H9 (cell line): ENCODE data around the gene TPX2. TPM values are rescaled to one million over a fixed set of nuclear protein-coding genes. Genes with fewer than 3 reads are reported as not detected.
A peak's percentile ranks its signal among the peaks of the same experiment; 100 is the strongest.

Source experiments
- DNase-seq: peaks from one replicate; pipeline ENCODE4 v3.0.0-alpha.2; 2017
- H2AFZ ChIP-seq: one replicate; pipeline ENCODE4 v1.6.1; 2013; ENCODE audit warnings: mild to moderate bottlenecking, low read length, control low read depth, moderate library complexity
- H2AK5ac ChIP-seq: 2 replicates; pipeline ENCODE4 v1.6.1; 2013; ENCODE audit warnings: low read length, control low read depth, mixed read lengths; ENCODE audit not compliant: insufficient read length
- H2BK120ac ChIP-seq: one replicate; pipeline ENCODE4 v1.6.1; 2013; ENCODE audit warnings: low read depth, mild to moderate bottlenecking, low read length, control low read depth, inconsistent platforms; ENCODE audit not compliant: poor library complexity, severe bottlenecking
- H2BK12ac ChIP-seq: 2 replicates; pipeline ENCODE4 v1.6.1; 2013; ENCODE audit warnings: low read length, control low read depth, mixed read lengths, low read depth; ENCODE audit not compliant: insufficient read length
- H2BK15ac ChIP-seq: 2 replicates; pipeline ENCODE4 v1.6.1; 2013; ENCODE audit warnings: low read depth, low read length, control low read depth
- H2BK20ac ChIP-seq: one replicate; pipeline ENCODE4 v1.6.1; 2013; ENCODE audit warnings: low read depth, mild to moderate bottlenecking, low read length, control low read depth, inconsistent platforms; ENCODE audit not compliant: poor library complexity, severe bottlenecking
- H2BK5ac ChIP-seq: 2 replicates; pipeline ENCODE4 v1.6.1; 2013; ENCODE audit warnings: low read length, control low read depth, mixed read lengths; ENCODE audit not compliant: insufficient read length
- H3K14ac ChIP-seq: 2 replicates; pipeline ENCODE4 v1.6.1; 2013; ENCODE audit warnings: low read length, control low read depth; ENCODE audit not compliant: insufficient read depth
- H3K18ac ChIP-seq: 2 replicates; pipeline ENCODE4 v1.6.1; 2013; ENCODE audit warnings: low read depth, mild to moderate bottlenecking, mixed read lengths, low read length, control low read depth; ENCODE audit not compliant: insufficient read length
- H3K23ac ChIP-seq: 2 replicates; pipeline ENCODE4 v1.6.1; 2013; ENCODE audit warnings: low read length, control low read depth, mixed read lengths, low read depth; ENCODE audit not compliant: insufficient read length
- H3K23me2 ChIP-seq: 2 replicates; pipeline ENCODE4 v1.6.1; 2013; ENCODE audit warnings: low read depth, mild to moderate bottlenecking, mixed read lengths, low read length, control low read depth; ENCODE audit not compliant: insufficient read length, poor library complexity, severe bottlenecking
- H3K27ac ChIP-seq: 2 replicates; pipeline ENCODE4 v1.5.1; 2013; ENCODE audit warnings: low read length, control low read depth, mixed read lengths, low read depth; ENCODE audit not compliant: insufficient read length
- H3K27me3 ChIP-seq: 2 replicates; pipeline ENCODE4 v1.6.1; 2013; ENCODE audit warnings: low read length, control low read depth, inconsistent platforms; ENCODE audit not compliant: insufficient read depth
- H3K4ac ChIP-seq: 2 replicates; pipeline ENCODE4 v1.6.1; 2013; ENCODE audit warnings: low read depth, mild to moderate bottlenecking, control low read depth, inconsistent platforms, low read length, moderate library complexity
- H3K4me1 ChIP-seq: 2 replicates; pipeline ENCODE4 v1.6.1; 2013; ENCODE audit warnings: low read length, control low read depth, inconsistent platforms; ENCODE audit not compliant: insufficient read depth
- H3K4me2 ChIP-seq: 2 replicates; pipeline ENCODE4 v1.6.1; 2013; ENCODE audit warnings: low read length, control low read depth, mixed read lengths; ENCODE audit not compliant: insufficient read length, insufficient read depth
- H3K56ac ChIP-seq: 2 replicates; pipeline ENCODE4 v1.6.1; 2013; ENCODE audit warnings: low read depth, mild to moderate bottlenecking, mixed read lengths, low read length, control low read depth; ENCODE audit not compliant: insufficient read length
- H3K79me1 ChIP-seq: 2 replicates; pipeline ENCODE4 v1.6.1; 2013; ENCODE audit warnings: low read depth, mild to moderate bottlenecking, moderate library complexity, low read length, control low read depth, inconsistent platforms; ENCODE audit not compliant: insufficient read depth, poor library complexity, severe bottlenecking
- H3K79me2 ChIP-seq: 2 replicates; pipeline ENCODE4 v1.6.1; 2013; ENCODE audit warnings: low read length, control low read depth, inconsistent platforms; ENCODE audit not compliant: insufficient read depth
- H3K9ac ChIP-seq: 2 replicates; pipeline ENCODE4 v1.6.1; 2013; ENCODE audit warnings: low read length, control low read depth, mixed read lengths; ENCODE audit not compliant: insufficient read length; ENCODE audit errors: extremely low read depth
- H3K9me3 ChIP-seq: one replicate; pipeline ENCODE4 v1.6.1; 2013; ENCODE audit warnings: low read depth, low read length, inconsistent platforms; ENCODE audit not compliant: control insufficient read depth
- H3T11ph ChIP-seq: one replicate; pipeline ENCODE4 v1.6.1; 2013; ENCODE audit warnings: mild to moderate bottlenecking, low read length, control low read depth, inconsistent platforms
- H4K20me1 ChIP-seq: one replicate; pipeline ENCODE4 v1.6.1; 2013; ENCODE audit not compliant: control insufficient read depth, insufficient read length, insufficient read depth
- H4K5ac ChIP-seq: 2 replicates; pipeline ENCODE4 v1.6.1; 2013; ENCODE audit warnings: low read depth, mild to moderate bottlenecking, mixed read lengths, low read length, control low read depth; ENCODE audit not compliant: insufficient read length
- H4K8ac ChIP-seq: replicated peaks from 2 replicates; pipeline ENCODE4 v1.6.1; 2013; ENCODE audit warnings: low read length, control low read depth, mixed read lengths, low read depth; ENCODE audit not compliant: insufficient read length
- H4K91ac ChIP-seq: 2 replicates; pipeline ENCODE4 v1.6.1; 2013; ENCODE audit warnings: low read depth, mild to moderate bottlenecking, moderate library complexity, mixed read lengths, low read length, control low read depth; ENCODE audit not compliant: insufficient read length
- H3K27ac Mint-ChIP-seq, 3 experiments: 2 replicates in 2 of 3; 3 replicates in 1 of 3; pipeline ENCODE4 v1.8.0; 2020 to 2021; ENCODE audit warnings: mixed read lengths in 3 of 3, mild to moderate bottlenecking in 1 of 3, moderate library complexity in 1 of 3
- H3K27me3 Mint-ChIP-seq: 2 replicates; pipeline ENCODE4 v1.8.0; 2021; ENCODE audit warnings: low read depth, mild to moderate bottlenecking, moderate library complexity, mixed read lengths
- H3K36me3 Mint-ChIP-seq, 3 experiments: 2 replicates in 2 of 3; 3 replicates in 1 of 3; pipeline ENCODE4 v1.8.0; 2020 to 2021; ENCODE audit warnings: low read depth in 3 of 3, mixed read lengths in 3 of 3; ENCODE audit not compliant: insufficient read depth in 1 of 3
- H3K4me1 Mint-ChIP-seq, 2 experiments: 2 replicates each; pipeline ENCODE4 v1.8.0; 2020; ENCODE audit warnings: mixed read lengths in 2 of 2
- H3K4me3 Mint-ChIP-seq, 2 experiments: 2 replicates in 1 of 2; 3 replicates in 1 of 2; pipeline ENCODE4 v1.8.0; 2020 to 2021; ENCODE audit warnings: mild to moderate bottlenecking in 2 of 2, mixed read lengths in 2 of 2, moderate library complexity in 1 of 2
- H3K9me3 Mint-ChIP-seq, 2 experiments: 2 replicates in 1 of 2; 3 replicates in 1 of 2; pipeline ENCODE4 v1.8.0; 2020; ENCODE audit warnings: mild to moderate bottlenecking in 2 of 2, mixed read lengths in 2 of 2, moderate library complexity in 1 of 2
- CTCF ChIP-seq: fragments of 200-600 bp; sonication (generic); conservative IDR thresholded peaks from 3 replicates; pipeline ENCODE4 v1.8.0; 2021; ENCODE audit warnings: antibody characterized with exemption, mild to moderate bottlenecking
- WGBS: extraction: QIAGEN DNeasy Blood & Tissue Kit; methylation state at CpG from one replicate; pipeline ENCODE4 v1.1.7; 2013; ENCODE audit warnings: missing lambda C conversion rate, low lambda C conversion rate, mixed read lengths; ENCODE audit not compliant: insufficient read length; ENCODE audit errors: extremely low coverage; 5-methylcytosine and 5-hydroxymethylcytosine counted together
- total RNA-seq: library from RNA; stranded (reverse); gene quantifications from 2 replicates; pipeline ENCODE4 v1.2.1, GENCODE V29; 2021

Gene TPX2
- total RNA-seq, 1 experiment from 2014 or later = 161 TPM

DNA sequence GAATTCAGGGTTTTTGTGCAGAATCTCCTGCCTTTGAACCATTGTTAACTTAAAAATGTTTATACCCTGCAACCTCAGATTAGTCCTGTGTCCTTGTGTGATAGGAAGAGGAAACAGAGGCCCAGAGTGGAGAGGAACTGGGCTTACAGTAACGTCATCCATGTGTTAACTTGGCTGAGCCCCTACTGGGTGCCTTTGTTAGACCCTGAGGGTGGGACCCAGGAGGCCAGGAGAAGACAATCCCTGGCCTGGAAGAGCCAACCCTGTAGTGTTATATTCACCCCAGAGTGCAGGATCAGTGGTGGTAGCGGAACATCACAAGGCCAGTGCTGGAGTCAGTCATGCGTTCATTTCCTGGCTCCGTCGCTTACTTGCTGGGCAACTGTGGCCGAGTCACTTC lies 90.6 kb downstream of the TPX2 start:
- H4K8ac ChIP-seq = no peak overlapping the region
- no peak overlapping the region for H3K23ac ChIP-seq
- H3K9me3 ChIP-seq = no peaks in the 10 kb centered on the region
- H3K56ac ChIP-seq = no peak overlapping the region
- H3K4ac ChIP-seq = no peak overlapping the region
- H3K18ac ChIP-seq = no peak overlapping the region
- no peak overlapping the region for H3K9ac ChIP-seq
- no peak overlapping the region for H4K91ac ChIP-seq
- H3K14ac ChIP-seq = no peak overlapping the region
- no peak overlapping the region for H2BK20ac ChIP-seq
- Mint-ChIP-seq H3K27ac (0 out of 7 replicates have a peak overlapping the region, but pooled peaks of 1 of the 3 experiments have one; percentile 31), H3K4me3 (no peak overlapping the region), H3K36me3 (no peaks in the 10 kb centered on the region), H3K4me1 (peaks cover 10 to 12% of the 10 kb centered on the region in 2 experiments), H3K27me3 (peaks cover 2% of the 10 kb centered on the region), H3K9me3 (no peaks in the 10 kb centered on the region)
- no peak overlapping the region for H2BK15ac ChIP-seq
- H3K79me1 ChIP-seq = no peaks in the 10 kb centered on the region
- H4K20me1 ChIP-seq = no peaks in the 10 kb centered on the region
- H3T11ph ChIP-seq = no peak overlapping the region
- H2AK5ac ChIP-seq = no peak overlapping the region
- no peaks in the 10 kb centered on the region for H3K23me2 ChIP-seq
- no peak overlapping the region for H2BK120ac ChIP-seq
- no peak for TF ChIP-seq CTCF
- H3K4me1 ChIP-seq = no peaks in the 10 kb centered on the region
- DNase-seq = no peak
- H3K27ac ChIP-seq = no peak overlapping the region
- H2AFZ ChIP-seq = no peak overlapping the region
- no peaks in the 10 kb centered on the region for H3K27me3 ChIP-seq
- H2BK5ac ChIP-seq = no peak overlapping the region
- no CpG with 5 or more reads among the region's 6 CpGs for WGBS
- H2BK12ac ChIP-seq = no peak overlapping the region
- no peak overlapping the region for H4K5ac ChIP-seq
- no peaks in the 10 kb centered on the region for H3K79me2 ChIP-seq
- H3K4me2 ChIP-seq = no peak overlapping the region
